Mesendoderm (in vitro differentiated cells): ENCODE results near the gene FANCD2.
"Not testable (repeated sequence)": the region's sequence is repeated elsewhere in the genome, so short reads cannot be mapped to it uniquely, and the experiment has no call there.

ENCODE experiments used
- DNase-seq: peaks from one replicate; pipeline ENCODE4 v3.0.0; 2013
- H2AK5ac ChIP-seq: 2 replicates; pipeline ENCODE4 v1.6.1; 2013; ENCODE audit warnings: low read length, inconsistent platforms
- H2BK120ac ChIP-seq: 2 replicates; pipeline ENCODE4 v1.6.1; 2013; ENCODE audit warnings: low read depth, mild to moderate bottlenecking, low read length, moderate library complexity, mixed read lengths
- H2BK15ac ChIP-seq: replicated peaks from 2 replicates; pipeline ENCODE4 v1.6.1; 2013; ENCODE audit warnings: low read depth, mild to moderate bottlenecking, moderate library complexity
- H2BK5ac ChIP-seq: 2 replicates; pipeline ENCODE4 v1.6.1; 2013; ENCODE audit warnings: low read length, inconsistent platforms
- H3K18ac ChIP-seq: 2 replicates; pipeline ENCODE4 v1.6.1; 2013; ENCODE audit warnings: mild to moderate bottlenecking, low read length, mixed read lengths
- H3K23ac ChIP-seq: one replicate; pipeline ENCODE4 v1.6.1; 2013; ENCODE audit warnings: low read length
- H3K27ac ChIP-seq: 2 replicates; pipeline ENCODE4 v1.5.1; 2013; ENCODE audit warnings: low read depth, mild to moderate bottlenecking, inconsistent platforms, low read length, moderate library complexity
- H3K27me3 ChIP-seq: 2 replicates; pipeline ENCODE4 v1.6.1; 2013; ENCODE audit warnings: low read length, control low read depth, mild to moderate bottlenecking, inconsistent platforms; ENCODE audit not compliant: insufficient read depth, poor library complexity
- H3K36me3 ChIP-seq: 2 replicates; pipeline ENCODE4 v1.6.1; 2013; ENCODE audit warnings: low read length, inconsistent platforms; ENCODE audit not compliant: control insufficient read depth, insufficient read depth
- H3K4ac ChIP-seq: one replicate; pipeline ENCODE4 v1.6.1; 2013; ENCODE audit warnings: low read depth, mild to moderate bottlenecking, low read length, moderate library complexity
- H3K4me1 ChIP-seq: 2 replicates; pipeline ENCODE4 v1.6.1; 2013; ENCODE audit warnings: low read depth, low read length, inconsistent platforms; ENCODE audit not compliant: control insufficient read depth
- H3K4me2 ChIP-seq: 2 replicates; pipeline ENCODE4 v1.6.1; 2013; ENCODE audit warnings: low read length
- H3K4me3 ChIP-seq: 2 replicates; pipeline ENCODE4 v1.5.1; 2013; ENCODE audit warnings: mild to moderate bottlenecking, low read length
- H3K56ac ChIP-seq: one replicate; pipeline ENCODE4 v1.6.1; 2013; ENCODE audit warnings: low read length
- H3K79me1 ChIP-seq: 2 replicates; pipeline ENCODE4 v1.6.1; 2013; ENCODE audit warnings: low read length, inconsistent platforms
- H3K79me2 ChIP-seq: 2 replicates; pipeline ENCODE4 v1.6.1; 2013; ENCODE audit warnings: mild to moderate bottlenecking, low read length; ENCODE audit not compliant: control insufficient read depth, insufficient read depth
- H3K9ac ChIP-seq: 2 replicates; pipeline ENCODE4 v1.6.1; 2013; ENCODE audit warnings: low read length, inconsistent platforms
- H4K5ac ChIP-seq: one replicate; pipeline ENCODE4 v1.6.1; 2013; ENCODE audit warnings: low read length
- H4K8ac ChIP-seq: one replicate; pipeline ENCODE4 v1.6.1; 2013; ENCODE audit warnings: low read depth, mild to moderate bottlenecking, control low read depth, low read length, moderate library complexity
- WGBS: extraction: QIAGEN DNeasy Blood & Tissue Kit; methylation state at CpG from one replicate; pipeline ENCODE4 v1.1.7; 2013; ENCODE audit warnings: low lambda C conversion rate, missing lambda C conversion rate; ENCODE audit not compliant: insufficient coverage; ENCODE audit errors: extremely low coverage; 5-methylcytosine and 5-hydroxymethylcytosine counted together

FANCD2 gene

GRCh38 chr3:10025205-10026083 lies 793 bp upstream of the FANCD2 start:
- H2BK5ac ChIP-seq, result no peak overlapping the region
- no peak overlapping the region for H4K8ac ChIP-seq
- H4K5ac ChIP-seq, result no peak overlapping the region
- H3K56ac ChIP-seq, result peak overlapping the region; percentile 96
- WGBS, result no CpG with 5 or more reads among the region's 19 CpGs
- no peak for DNase-seq
- peak overlapping the region; percentile 95 for H3K4me2 ChIP-seq
- no peaks in the 10 kb centered on the region for H3K4me1 ChIP-seq
- peak overlapping the region; percentile 93 for H3K9ac ChIP-seq
- H3K4me3 ChIP-seq, result peak overlapping the region; percentile 88
- H3K27ac ChIP-seq, result no peak overlapping the region
- H3K23ac ChIP-seq, result no peak overlapping the region
- H2BK15ac ChIP-seq, result no peak overlapping the region
- peaks cover 8% of the 10 kb centered on the region for H3K79me2 ChIP-seq
- no peaks in the 10 kb centered on the region for H3K27me3 ChIP-seq
- H3K18ac ChIP-seq, result no peak overlapping the region
- H2AK5ac ChIP-seq, result no peak overlapping the region
- H2BK120ac ChIP-seq, result no peak overlapping the region
- H3K36me3 ChIP-seq, result peaks cover 2% of the 10 kb centered on the region
- H3K4ac ChIP-seq, result no peak overlapping the region
- H3K79me1 ChIP-seq, result peaks cover 7% of the 10 kb centered on the region

- no CpG with 5 or more reads among the region's 5 CpGs for WGBS
Measured at GRCh38 chr3:10041034-10041433, 14.8 kb downstream of the FANCD2 start.

GRCh38 chr3:10047876-10048275 lies 21.6 kb downstream of the FANCD2 start:
- peaks cover under 1% of the 10 kb centered on the region for H3K36me3 ChIP-seq
- H3K9ac ChIP-seq, result no peak overlapping the region
- no peak overlapping the region for H3K4ac ChIP-seq
- H3K4me2 ChIP-seq, result no peak overlapping the region
- no peak overlapping the region for H3K56ac ChIP-seq
- H3K4me1 ChIP-seq, result no peaks in the 10 kb centered on the region
- DNase-seq, result no peak
- no peak overlapping the region for H3K23ac ChIP-seq
- no peaks in the 10 kb centered on the region for H3K79me1 ChIP-seq
- no peak overlapping the region for H3K27ac ChIP-seq
- H3K79me2 ChIP-seq, result no peaks in the 10 kb centered on the region
- no peak overlapping the region for H3K18ac ChIP-seq
- no peak overlapping the region for H4K8ac ChIP-seq
- no peak overlapping the region for H2AK5ac ChIP-seq
- no peak overlapping the region for H2BK5ac ChIP-seq
- H2BK15ac ChIP-seq, result no peak overlapping the region
- H3K27me3 ChIP-seq, result no peaks in the 10 kb centered on the region
- H3K4me3 ChIP-seq, result no peak overlapping the region
- H2BK120ac ChIP-seq, result no peak overlapping the region
- H4K5ac ChIP-seq, result no peak overlapping the region
- no CpG with 5 or more reads among the region's 2 CpGs for WGBS

More at GRCh38 chr3:10041034-10041433, 14.8 kb downstream of the FANCD2 start:
- H3K4me1 ChIP-seq, result no peaks in the 10 kb centered on the region
- peaks cover 12% of the 10 kb centered on the region for H3K36me3 ChIP-seq
- H4K8ac ChIP-seq, result no peak overlapping the region
- no peak overlapping the region for H3K9ac ChIP-seq
- H2BK15ac ChIP-seq, result no peak overlapping the region
- H3K27ac ChIP-seq, result no peak overlapping the region
- H2BK5ac ChIP-seq, result no peak overlapping the region
- H3K4ac ChIP-seq, result no peak overlapping the region
- H3K18ac ChIP-seq, result no peak overlapping the region
- H3K79me1 ChIP-seq, result no peaks in the 10 kb centered on the region
- no peak overlapping the region for H3K56ac ChIP-seq
- no peak overlapping the region for H3K4me3 ChIP-seq
- H3K27me3 ChIP-seq, result no peaks in the 10 kb centered on the region
- H3K23ac ChIP-seq, result no peak overlapping the region
- H4K5ac ChIP-seq, result no peak overlapping the region
- H3K79me2 ChIP-seq, result no peaks in the 10 kb centered on the region
- DNase-seq, result no peak
- H3K4me2 ChIP-seq, result no peak overlapping the region
- H2AK5ac ChIP-seq, result no peak overlapping the region
- H2BK120ac ChIP-seq, result no peak overlapping the region

GRCh38 chr3:10053054-10053453 lies 26.8 kb downstream of the FANCD2 start:
- H4K5ac ChIP-seq, H2BK5ac ChIP-seq, H3K4me3 ChIP-seq, H3K18ac ChIP-seq, H3K79me2 ChIP-seq, H3K27ac ChIP-seq, H3K23ac ChIP-seq, H3K4me2 ChIP-seq, H3K56ac ChIP-seq, H4K8ac ChIP-seq, H3K27me3 ChIP-seq, H3K4me1 ChIP-seq, H3K4ac ChIP-seq, H2BK120ac ChIP-seq, H2BK15ac ChIP-seq, H3K9ac ChIP-seq, H3K36me3 ChIP-seq, H3K79me1 ChIP-seq, DNase-seq, H2AK5ac ChIP-seq: not testable (repeated sequence)
- WGBS, result no CpG with 5 or more reads among the region's 6 CpGs

GRCh38 chr3:10055097-10055496 lies 28.9 kb downstream of the FANCD2 start:
- Histone ChIP-seq H4K5ac (no peak overlapping the region), H3K4me1 (no peaks in the 10 kb centered on the region), H2BK120ac (no peak overlapping the region), H3K23ac (no peak overlapping the region), H3K4me2 (no peak overlapping the region), H3K79me2 (no peaks in the 10 kb centered on the region), H3K27ac (no peak overlapping the region), H2BK15ac (no peak overlapping the region), H3K4me3 (no peak overlapping the region), H2AK5ac (no peak overlapping the region), H2BK5ac (no peak overlapping the region), H4K8ac (no peak overlapping the region), H3K4ac (no peak overlapping the region), H3K36me3 (no peaks in the 10 kb centered on the region), H3K18ac (no peak overlapping the region), H3K27me3 (no peaks in the 10 kb centered on the region), H3K9ac (no peak overlapping the region), H3K79me1 (no peaks in the 10 kb centered on the region), H3K56ac (no peak overlapping the region)
- no peak for DNase-seq
- WGBS, result no CpG with 5 or more reads among the region's 4 CpGs

- not testable (repeated sequence) for H2BK5ac ChIP-seq, H3K56ac ChIP-seq, H3K4me3 ChIP-seq, H3K23ac ChIP-seq, H3K9ac ChIP-seq, H2BK15ac ChIP-seq, H3K79me2 ChIP-seq, H3K27me3 ChIP-seq, DNase-seq, H3K36me3 ChIP-seq, H3K4me1 ChIP-seq, H2BK120ac ChIP-seq, H4K8ac ChIP-seq, H3K4me2 ChIP-seq, H3K27ac ChIP-seq, H3K18ac ChIP-seq, H2AK5ac ChIP-seq, H3K79me1 ChIP-seq, H3K4ac ChIP-seq, H4K5ac ChIP-seq
- WGBS, result no CpG with 5 or more reads among the region's 33 CpGs
Measured at GRCh38 chr3:10070077-10070476, 43.8 kb downstream of the FANCD2 start.
